ENCODE measurements around the gene RSKR.
"Not testable (repeated sequence)": the region's sequence is repeated elsewhere in the genome, so short reads cannot be mapped to it uniquely, and the experiment has no call there.

Gene RSKR

DNA sequence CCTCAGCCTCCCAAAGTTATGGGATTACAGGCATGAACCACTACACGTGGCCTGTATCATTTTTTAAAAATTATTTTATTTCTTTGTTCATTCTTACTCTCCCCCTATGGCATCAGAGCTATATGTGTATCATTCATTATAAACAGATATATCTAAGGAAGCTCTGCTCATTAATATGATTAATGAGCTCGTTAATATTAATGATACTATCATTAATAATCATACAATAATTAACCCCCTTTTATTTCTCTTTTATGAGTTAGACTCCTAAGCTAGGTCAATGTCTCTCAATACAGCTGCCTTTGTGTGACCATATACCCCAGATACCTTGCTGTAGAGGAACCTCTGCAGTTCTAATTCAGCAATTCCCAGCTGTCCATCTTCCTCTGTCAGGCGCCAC, 4.5 kb upstream of the RSKR start:
- Histone ChIP-seq H3K9ac (ENCODE audit: low read length) (no peak overlapping the region), H3K4me3 (ENCODE audit: low read length) (no peak overlapping the region), H3K27ac (ENCODE audit: low read length) (no peak overlapping the region), H3K9me3 (ENCODE audit: control insufficient read depth, low read depth, low read length) (no peaks in the 10 kb centered on the region), H3K36me3 (ENCODE audit: control insufficient read depth, low read depth, low read length) (peaks cover 88% of the 10 kb centered on the region), H3K27me3 (ENCODE audit: control insufficient read depth, insufficient read depth, low read length) (no peaks in the 10 kb centered on the region), H3K4me1 (ENCODE audit: control insufficient read depth, low read depth, low read length) (no peaks in the 10 kb centered on the region)

DNA sequence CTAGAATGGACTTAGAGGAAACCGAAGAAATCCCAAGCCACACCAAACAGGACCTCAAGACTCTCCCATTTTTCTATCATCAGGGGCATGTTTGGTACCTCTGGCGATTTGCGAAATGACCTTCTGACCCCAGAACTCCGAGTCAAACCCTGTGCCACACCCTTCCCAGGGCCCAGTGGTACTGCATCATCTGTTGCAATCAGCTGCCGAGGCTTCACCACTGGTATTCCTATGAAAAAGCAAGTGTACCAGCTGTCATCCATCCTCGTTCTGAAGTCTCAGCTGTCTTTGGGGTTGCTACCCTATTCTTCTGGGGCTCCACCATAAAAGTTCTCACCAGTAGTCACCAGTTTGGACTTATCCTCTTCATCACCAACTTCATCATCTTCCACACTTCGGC, 2.3 kb upstream of the RSKR start:
- no peak overlapping the region for H3K27ac ChIP-seq (ENCODE audit: low read length)
- no peaks in the 10 kb centered on the region for H3K4me1 ChIP-seq (ENCODE audit: control insufficient read depth, low read depth, low read length)
- H3K4me3 ChIP-seq (ENCODE audit: low read length) = no peak overlapping the region
- H3K27me3 ChIP-seq (ENCODE audit: control insufficient read depth, insufficient read depth, low read length) = no peaks in the 10 kb centered on the region
- H3K36me3 ChIP-seq (ENCODE audit: control insufficient read depth, low read depth, low read length) = peaks cover 85% of the 10 kb centered on the region
- H3K9me3 ChIP-seq (ENCODE audit: control insufficient read depth, low read depth, low read length) = no peaks in the 10 kb centered on the region
- H3K9ac ChIP-seq (ENCODE audit: low read length) = no peak overlapping the region

DNA sequence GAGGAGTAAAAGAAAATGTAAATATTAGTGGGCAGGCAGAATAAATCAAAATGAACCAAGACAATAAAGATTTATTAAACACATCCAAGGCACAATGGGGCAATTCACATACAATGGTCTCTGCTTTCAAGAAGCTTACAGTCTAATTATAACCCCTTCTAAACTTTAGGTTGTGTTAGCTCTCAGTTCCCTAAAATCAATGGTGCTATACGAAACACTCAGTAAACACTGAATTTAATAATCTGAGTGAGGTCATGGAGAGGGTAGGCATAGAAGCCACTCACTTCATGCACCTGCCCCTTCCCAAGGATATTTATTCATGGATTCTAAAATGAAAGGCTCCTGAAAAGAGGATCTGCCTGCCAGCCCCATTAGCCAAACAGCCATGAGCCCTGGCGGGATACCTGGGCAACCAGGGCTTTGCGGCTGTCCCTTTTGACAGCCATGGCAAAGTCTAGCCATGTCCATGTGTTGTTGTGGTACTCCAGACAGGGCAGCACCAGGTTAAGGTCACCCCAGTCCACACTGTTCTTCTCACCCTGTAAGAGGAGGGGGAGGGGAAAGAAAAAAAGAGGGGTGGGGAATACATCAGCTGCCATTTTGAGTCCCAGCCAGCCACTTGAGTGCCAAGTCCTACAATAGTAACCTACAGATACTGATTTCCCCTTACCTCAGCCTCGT, 1.4 kb upstream of the RSKR start:
- peaks cover 85% of the 10 kb centered on the region for H3K36me3 ChIP-seq (ENCODE audit: control insufficient read depth, low read depth, low read length)

DNA sequence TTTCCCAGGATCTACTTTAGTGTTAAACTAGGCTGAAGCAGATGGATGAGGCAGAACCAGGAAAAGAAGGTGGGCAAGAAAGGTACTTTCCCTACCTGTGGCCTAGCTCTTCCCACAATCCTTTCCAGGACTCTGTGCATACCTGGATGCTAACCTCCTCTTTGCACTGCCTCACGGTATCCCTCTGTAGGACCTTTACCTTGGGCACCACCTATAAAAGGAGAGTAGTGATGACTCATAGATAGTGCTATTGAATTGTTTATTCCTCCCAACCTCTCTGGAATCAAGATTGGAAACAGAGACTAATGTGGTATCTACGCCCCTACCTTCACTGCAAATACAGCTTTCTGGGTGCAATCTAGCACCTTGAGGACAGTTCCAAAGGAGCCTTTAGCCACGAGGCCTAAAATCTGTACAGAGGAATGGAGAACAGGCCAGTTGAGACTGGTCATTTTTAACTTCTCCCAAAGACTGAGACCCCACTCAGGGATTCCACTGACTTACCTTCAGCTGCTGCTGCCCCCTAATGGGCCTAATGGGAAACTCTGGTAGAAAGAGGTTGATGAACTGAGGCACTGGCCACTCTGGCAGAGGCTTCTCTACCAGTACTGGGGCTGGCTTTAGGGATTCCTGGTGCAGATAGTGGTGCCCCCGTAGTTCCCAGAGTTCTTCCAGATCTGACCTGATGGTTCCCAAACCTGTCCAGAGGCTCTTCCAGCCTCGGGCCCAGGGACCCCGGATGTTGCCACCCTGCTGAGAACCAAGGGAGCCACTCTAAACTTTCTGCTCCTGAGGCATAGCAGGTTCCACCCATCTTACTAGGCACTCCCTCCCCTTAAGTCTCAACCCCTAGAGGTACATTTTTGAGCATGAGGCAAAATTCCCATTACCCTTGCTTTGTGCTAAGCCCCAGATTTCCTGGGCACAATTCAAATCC, 781 bp downstream of the RSKR start:
- no peaks in the 10 kb centered on the region for H3K9me3 ChIP-seq (ENCODE audit: control insufficient read depth, low read depth, low read length)
- no peak overlapping the region for H3K9ac ChIP-seq (ENCODE audit: low read length)
- no peak overlapping the region for H3K4me3 ChIP-seq (ENCODE audit: low read length)
- H3K27me3 ChIP-seq (ENCODE audit: control insufficient read depth, insufficient read depth, low read length) = no peaks in the 10 kb centered on the region
- no peaks in the 10 kb centered on the region for H3K4me1 ChIP-seq (ENCODE audit: control insufficient read depth, low read depth, low read length)
- peaks cover 68% of the 10 kb centered on the region for H3K36me3 ChIP-seq (ENCODE audit: control insufficient read depth, low read depth, low read length)
- no peak overlapping the region for H3K27ac ChIP-seq (ENCODE audit: low read length)

More for the DNA sequence above, 1.4 kb upstream of the RSKR start:
- no peaks in the 10 kb centered on the region for H3K9me3 ChIP-seq (ENCODE audit: control insufficient read depth, low read depth, low read length)
- H3K27ac ChIP-seq (ENCODE audit: low read length) = no peak overlapping the region
- H3K4me1 ChIP-seq (ENCODE audit: control insufficient read depth, low read depth, low read length) = no peaks in the 10 kb centered on the region
- no peak overlapping the region for H3K9ac ChIP-seq (ENCODE audit: low read length)
- no peaks in the 10 kb centered on the region for H3K27me3 ChIP-seq (ENCODE audit: control insufficient read depth, insufficient read depth, low read length)
- H3K4me3 ChIP-seq (ENCODE audit: low read length) = no peak overlapping the region

DNA sequence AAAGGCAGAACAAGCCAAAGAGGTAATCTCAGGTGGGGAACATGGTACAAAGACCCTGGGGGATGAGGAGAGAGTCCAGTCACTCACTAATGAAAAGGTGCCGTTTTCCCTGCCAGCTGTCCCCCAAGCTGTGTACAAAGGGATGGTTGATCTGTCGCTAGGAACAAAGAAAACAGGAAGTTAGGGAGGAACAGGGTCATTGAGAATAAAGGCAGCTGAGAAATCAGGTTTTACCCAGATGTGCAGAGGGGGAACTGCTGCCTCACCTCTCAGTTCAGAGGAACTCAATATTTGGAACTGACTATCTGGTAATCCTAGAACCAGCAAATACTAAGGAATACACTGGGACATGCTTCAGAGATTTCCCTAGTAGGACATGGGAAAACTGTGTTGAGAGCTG, 1.5 kb downstream of the RSKR start:
- peaks cover 66% of the 10 kb centered on the region for H3K36me3 ChIP-seq (ENCODE audit: control insufficient read depth, low read depth, low read length)

DNA sequence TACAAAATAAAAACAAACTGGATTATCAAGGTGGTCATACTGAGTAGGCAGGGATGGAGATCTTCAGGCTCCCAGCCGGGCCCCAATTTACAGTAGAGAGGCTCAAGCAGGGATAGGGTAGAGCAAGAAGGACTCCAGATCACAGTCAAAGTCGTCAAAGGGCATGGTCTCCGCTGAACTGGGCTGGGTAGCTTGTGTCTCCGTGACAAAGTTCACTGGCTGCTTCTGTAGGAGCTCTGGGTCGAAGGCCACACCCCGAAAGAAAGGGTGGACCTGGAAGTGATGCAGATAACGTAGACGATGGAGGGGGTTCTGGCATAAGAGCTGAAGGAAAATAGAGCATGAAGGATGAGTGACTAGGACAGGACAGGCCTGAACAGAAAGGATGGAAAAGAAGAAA, 3.6 kb downstream of the RSKR start:
- no peaks in the 10 kb centered on the region for H3K9me3 ChIP-seq (ENCODE audit: control insufficient read depth, low read depth, low read length)
- no peaks in the 10 kb centered on the region for H3K4me1 ChIP-seq (ENCODE audit: control insufficient read depth, low read depth, low read length)
- H3K36me3 ChIP-seq (ENCODE audit: control insufficient read depth, low read depth, low read length) = peaks cover 50% of the 10 kb centered on the region
- H3K4me3 ChIP-seq (ENCODE audit: low read length) = no peak overlapping the region
- H3K27ac ChIP-seq (ENCODE audit: low read length) = no peak overlapping the region
- no peak overlapping the region for H3K9ac ChIP-seq (ENCODE audit: low read length)
- H3K27me3 ChIP-seq (ENCODE audit: control insufficient read depth, insufficient read depth, low read length) = no peaks in the 10 kb centered on the region

More for the DNA sequence above, 1.5 kb downstream of the RSKR start:
- Histone ChIP-seq H3K27ac (ENCODE audit: low read length) (no peak overlapping the region), H3K9ac (ENCODE audit: low read length) (no peak overlapping the region), H3K9me3 (ENCODE audit: control insufficient read depth, low read depth, low read length) (no peaks in the 10 kb centered on the region), H3K27me3 (ENCODE audit: control insufficient read depth, insufficient read depth, low read length) (no peaks in the 10 kb centered on the region), H3K4me1 (ENCODE audit: control insufficient read depth, low read depth, low read length) (no peaks in the 10 kb centered on the region), H3K4me3 (ENCODE audit: low read length) (no peak overlapping the region)

DNA sequence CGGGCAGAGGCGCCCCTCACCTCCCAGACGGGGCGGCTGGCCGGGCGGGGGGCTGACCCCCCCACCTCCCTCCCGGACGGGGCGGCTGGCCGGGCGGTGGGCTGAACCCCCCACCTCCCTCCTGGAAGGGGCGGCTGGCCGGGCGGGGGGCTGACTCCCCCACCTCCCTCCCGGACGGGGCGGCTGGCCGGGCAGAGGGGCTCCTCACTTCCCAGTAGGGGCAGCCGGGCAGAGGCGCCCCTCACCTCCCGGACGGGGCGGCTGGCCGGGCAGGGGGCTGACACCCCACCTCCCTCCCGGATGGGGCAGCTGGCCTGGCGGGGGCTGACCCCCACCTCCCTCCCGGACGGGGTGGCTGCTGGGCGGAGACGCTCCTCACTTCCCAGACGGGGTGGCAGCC, 10.0 kb downstream of the RSKR start:
- H3K9ac ChIP-seq (ENCODE audit: low read length); H3K4me1 ChIP-seq (ENCODE audit: control insufficient read depth, low read depth, low read length); H3K27me3 ChIP-seq (ENCODE audit: control insufficient read depth, insufficient read depth, low read length); H3K27ac ChIP-seq (ENCODE audit: low read length); H3K4me3 ChIP-seq (ENCODE audit: low read length); H3K36me3 ChIP-seq (ENCODE audit: control insufficient read depth, low read depth, low read length); H3K9me3 ChIP-seq (ENCODE audit: control insufficient read depth, low read depth, low read length): not testable (repeated sequence)

DNA sequence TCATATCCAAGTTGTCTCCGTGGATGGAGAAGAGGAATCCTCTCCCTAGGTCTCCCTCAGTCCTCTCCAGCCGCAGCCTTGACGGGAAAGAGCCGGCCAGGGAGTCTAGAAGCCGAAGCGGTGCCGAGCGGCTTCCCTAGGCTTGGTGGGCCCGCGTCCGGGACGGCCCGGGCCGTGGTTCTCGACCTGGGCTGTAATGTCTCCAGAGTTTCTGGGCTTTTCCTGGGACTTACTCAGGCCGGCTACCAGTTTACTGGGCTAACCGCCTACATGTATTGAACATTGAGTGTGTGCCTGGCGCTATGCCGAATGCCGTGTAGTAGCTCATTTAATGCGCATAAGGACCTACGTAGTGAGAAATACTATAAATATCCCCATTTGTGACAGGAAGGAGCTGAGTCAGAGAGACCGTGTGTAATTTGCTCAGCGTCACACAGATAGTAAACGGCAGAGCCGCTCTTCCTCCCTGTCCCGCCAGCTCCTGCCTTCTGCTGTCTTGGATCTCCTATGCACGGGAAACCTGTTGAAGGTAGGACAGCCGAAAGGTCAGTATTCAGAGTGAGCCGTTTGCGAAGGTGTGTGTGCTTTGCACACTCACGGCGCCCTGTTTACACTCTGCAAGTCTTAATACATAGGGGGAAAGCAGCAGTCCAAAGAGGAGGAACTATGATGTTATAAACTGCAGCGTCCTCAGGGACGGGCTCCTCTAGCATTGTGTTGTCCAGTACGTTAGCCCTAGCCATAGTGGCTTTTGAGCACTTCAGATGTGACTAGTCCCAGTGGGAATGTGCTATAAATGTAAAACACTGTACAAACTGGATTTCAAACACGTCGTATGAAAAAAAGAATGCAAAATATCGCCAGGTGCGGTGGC, 14.4 kb downstream of the RSKR start:
- Histone ChIP-seq H3K27me3 (ENCODE audit: control insufficient read depth, insufficient read depth, low read length) (no peaks in the 10 kb centered on the region), H3K9ac (ENCODE audit: low read length) (peak overlapping the region; percentile 84), H3K36me3 (ENCODE audit: control insufficient read depth, low read depth, low read length) (no peaks in the 10 kb centered on the region), H3K9me3 (ENCODE audit: control insufficient read depth, low read depth, low read length) (no peaks in the 10 kb centered on the region), H3K27ac (ENCODE audit: low read length) (no peak overlapping the region), H3K4me3 (ENCODE audit: low read length) (peak overlapping the region; percentile 68), H3K4me1 (ENCODE audit: control insufficient read depth, low read depth, low read length) (peaks cover 3% of the 10 kb centered on the region)

DNA sequence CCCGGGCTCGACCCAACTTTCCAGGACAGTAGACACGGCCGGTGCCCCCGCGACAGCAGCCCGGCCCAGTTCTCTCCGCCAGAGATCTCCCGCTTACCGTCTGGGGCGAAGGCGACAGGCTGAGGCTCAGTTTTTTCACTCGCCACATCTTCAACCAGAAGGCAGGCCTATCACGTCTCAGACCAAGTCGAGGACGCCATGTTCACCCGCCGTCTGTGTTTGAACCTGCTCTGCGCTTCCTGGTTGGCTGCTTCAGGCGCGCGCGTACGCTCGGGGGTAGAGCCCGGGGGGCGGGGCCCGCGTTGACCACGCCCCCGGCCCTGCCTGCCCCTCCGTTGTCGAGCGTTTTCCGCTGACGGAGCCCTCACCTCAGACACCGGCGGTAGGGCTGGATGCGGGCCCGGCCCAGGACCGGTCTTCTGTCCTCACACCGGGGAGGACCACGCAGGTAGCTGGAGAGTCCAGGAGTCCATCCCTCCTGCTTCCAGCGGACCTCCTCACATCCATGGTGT, 15.1 kb downstream of the RSKR start, which contains the start of gene SPAG5:
Gene SPAG5, minus strand, starts transcription at position 227 of the 512 bp plus-strand sequence. Its CDS starts 79 bp downstream, at position 148.
- H3K27ac ChIP-seq (ENCODE audit: low read length) = peak within 1 kb of the TSS; percentile 36
- no peaks in the 10 kb centered on the region for H3K27me3 ChIP-seq (ENCODE audit: control insufficient read depth, insufficient read depth, low read length)
- no peaks in the 10 kb centered on the region for H3K36me3 ChIP-seq (ENCODE audit: control insufficient read depth, low read depth, low read length)
- peak within 1 kb of the TSS; percentile 84 for H3K9ac ChIP-seq (ENCODE audit: low read length)
- peaks cover 3% of the 10 kb centered on the region for H3K4me1 ChIP-seq (ENCODE audit: control insufficient read depth, low read depth, low read length)
- H3K9me3 ChIP-seq (ENCODE audit: control insufficient read depth, low read depth, low read length) = no peaks in the 10 kb centered on the region
- peak within 1 kb of the TSS; percentile 68 for H3K4me3 ChIP-seq (ENCODE audit: low read length)

DNA sequence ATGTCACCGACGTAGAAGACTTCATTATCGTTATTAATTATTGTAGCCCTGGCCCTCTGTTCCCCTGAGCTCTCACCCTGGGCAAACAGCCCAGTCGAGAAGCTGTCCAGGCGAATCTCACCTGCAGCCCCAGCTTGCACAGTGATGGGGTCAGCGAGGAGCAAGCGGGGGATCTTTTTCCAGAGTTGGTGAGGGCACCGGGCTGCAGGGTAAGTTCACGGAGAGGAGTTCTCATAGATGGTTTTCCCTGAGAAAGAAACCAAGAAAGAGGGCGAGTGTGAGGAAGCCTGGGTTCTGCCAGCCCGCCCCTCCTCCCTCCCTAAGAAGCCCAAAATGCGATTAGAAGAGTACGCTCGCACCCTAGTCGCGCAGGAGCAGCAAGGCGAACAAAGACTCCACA, 15.6 kb downstream of the RSKR start:
- H3K9ac ChIP-seq (ENCODE audit: low read length) = peak overlapping the region; percentile 84
- H3K27me3 ChIP-seq (ENCODE audit: control insufficient read depth, insufficient read depth, low read length) = no peaks in the 10 kb centered on the region
- H3K4me1 ChIP-seq (ENCODE audit: control insufficient read depth, low read depth, low read length) = peaks cover 3% of the 10 kb centered on the region
- peaks cover under 1% of the 10 kb centered on the region for H3K36me3 ChIP-seq (ENCODE audit: control insufficient read depth, low read depth, low read length)
- H3K9me3 ChIP-seq (ENCODE audit: control insufficient read depth, low read depth, low read length) = no peaks in the 10 kb centered on the region
- H3K4me3 ChIP-seq (ENCODE audit: low read length) = peak overlapping the region; percentile 68
- peak overlapping the region; percentile 36 for H3K27ac ChIP-seq (ENCODE audit: low read length)
